Islet precursor cell (in vitro differentiated cells): Measurements from ENCODE around the gene TSBP1.
"Not testable (repeated sequence)": the region's sequence is repeated elsewhere in the genome, so short reads cannot be mapped to it uniquely, and the experiment has no call there.

ENCODE experiments used
- DNase-seq: peaks from one replicate; pipeline ENCODE4 v3.0.0-alpha.2; 2018

Gene TSBP1

GRCh38 chr6:32273801-32274577 is 97.7 kb downstream of the TSBP1 start:
- not testable (repeated sequence) for DNase-seq

- DNase-seq: no peak
Observed at GRCh38 chr6:32271429-32271828, 100.3 kb downstream of the TSBP1 start.

GRCh38 chr6:32268459-32268858 is 103.2 kb downstream of the TSBP1 start:
- DNase-seq: not testable (repeated sequence)

GRCh38 chr6:32267035-32267434 is 104.7 kb downstream of the TSBP1 start:
- no peak for DNase-seq

DNA sequence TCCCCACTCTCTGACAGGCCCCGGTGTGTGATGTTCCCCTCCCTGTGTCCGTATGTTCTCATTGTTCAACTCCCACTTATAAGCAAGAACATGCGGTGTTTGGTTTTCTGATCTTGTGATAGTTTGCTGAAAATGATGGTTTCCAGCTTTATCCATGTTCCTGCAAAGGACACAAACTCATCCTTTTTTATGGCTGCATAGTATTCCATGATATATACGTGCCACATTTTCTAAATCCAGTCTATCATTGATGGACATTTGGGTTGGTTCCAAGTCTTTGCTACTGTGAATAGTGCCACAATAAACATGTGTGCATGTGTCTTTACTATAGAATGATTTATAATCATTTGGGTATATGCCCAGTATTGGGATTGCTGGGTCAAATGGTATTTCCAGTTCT is 114.4 kb downstream of the TSBP1 start:
- DNase-seq: not testable (repeated sequence)

DNA sequence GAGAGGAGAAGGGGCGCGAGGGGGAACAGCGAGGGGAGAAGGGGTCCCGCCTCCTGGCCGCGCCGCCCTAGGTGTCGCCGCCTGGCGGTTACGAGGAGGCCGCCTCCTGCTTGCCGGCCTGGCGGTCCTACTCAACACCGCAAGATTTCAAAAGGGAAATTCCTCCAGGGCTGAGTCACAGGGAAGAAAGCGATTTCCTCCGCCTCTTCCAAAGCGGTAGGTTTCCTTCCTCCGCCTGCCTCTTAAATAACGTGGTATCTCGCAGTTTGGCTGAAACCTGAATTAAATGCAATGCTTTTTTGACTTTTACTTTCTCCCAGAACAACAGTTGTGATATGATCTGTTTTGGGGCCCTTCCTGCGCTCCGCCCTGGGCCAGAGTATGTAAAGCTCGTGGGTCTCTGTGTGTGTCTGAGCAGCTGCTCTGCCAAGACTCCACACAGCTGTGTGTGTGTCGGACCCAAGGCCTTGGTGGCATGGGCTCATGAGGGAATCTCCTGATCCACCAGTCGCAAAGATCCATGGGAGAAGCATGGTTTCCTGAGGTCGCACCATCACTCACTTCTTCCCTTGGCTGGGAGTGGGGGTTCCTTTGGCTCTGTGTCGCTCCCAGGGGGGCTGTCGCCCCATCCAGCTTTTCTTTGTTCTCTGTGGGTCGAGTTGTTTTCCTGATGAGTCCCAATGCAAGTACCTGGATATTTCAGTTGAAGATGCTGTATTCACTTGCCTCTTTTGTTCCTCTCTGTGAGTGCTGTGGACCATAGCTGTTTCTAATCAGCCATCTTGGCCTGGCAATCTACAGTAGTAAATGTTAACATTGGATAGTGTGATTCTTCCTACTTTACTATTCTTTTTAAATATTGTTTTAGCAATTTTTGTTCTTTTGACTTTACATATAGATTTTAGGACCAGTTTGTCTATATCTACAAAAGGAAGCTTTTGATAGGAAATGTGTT is 116.2 kb downstream of the TSBP1 start:
- DNase-seq: peak; percentile 92

GRCh38 chr6:32254761-32255198 is 116.9 kb downstream of the TSBP1 start:
- no peak for DNase-seq

- no peak for DNase-seq
Observed at GRCh38 chr6:32252331-32253009, 119.2 kb downstream of the TSBP1 start.

DNA sequence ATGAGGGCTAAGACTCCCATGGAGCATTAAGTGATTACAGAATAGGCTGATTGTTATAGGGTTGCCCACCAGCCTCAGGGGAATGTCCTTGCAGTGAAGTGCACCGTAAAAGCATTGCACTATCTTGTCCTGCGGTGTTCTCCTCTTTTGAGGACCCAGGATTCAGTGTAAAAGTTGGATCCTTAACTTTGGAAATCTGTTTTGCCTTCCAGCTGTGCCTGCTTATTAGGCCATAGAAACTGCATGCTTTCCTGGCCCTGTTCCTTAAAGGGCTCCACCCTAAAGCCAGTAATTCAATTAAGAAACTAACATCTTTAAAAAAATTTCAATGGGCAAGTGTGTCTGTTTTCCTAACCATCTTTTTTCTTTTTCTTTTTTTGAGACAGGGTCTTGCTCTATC is 122.4 kb downstream of the TSBP1 start:
- DNase-seq: no peak

DNA sequence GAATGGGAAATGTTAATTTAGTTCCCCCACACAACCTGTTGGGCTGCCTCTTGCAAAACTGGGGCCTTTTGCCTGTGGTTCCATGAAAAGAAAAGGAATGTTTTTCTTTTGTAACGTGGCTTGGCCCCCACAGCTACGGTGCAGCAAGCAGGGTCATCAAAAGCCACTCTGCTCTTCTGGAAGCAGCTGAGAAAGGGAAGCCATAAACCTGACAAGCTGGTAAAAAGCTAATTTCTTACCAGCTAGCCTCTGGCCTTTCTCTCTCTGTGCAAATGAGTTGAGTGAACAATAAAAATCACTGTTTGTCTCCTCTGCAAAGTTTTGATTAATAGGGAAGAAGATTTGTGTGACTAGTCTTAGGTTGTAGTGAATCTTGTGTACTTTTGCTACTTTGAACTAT is 124.3 kb downstream of the TSBP1 start:
- no peak for DNase-seq

- DNase-seq: peak; percentile 84
Observed at GRCh38 chr6:32244946-32245398, 126.7 kb downstream of the TSBP1 start.

GRCh38 chr6:32244270-32244669 is 127.4 kb downstream of the TSBP1 start:
- DNase-seq: no peak
